Astrocyte of the spinal cord (primary cell): ENCODE results near the gene CDHR2.

ENCODE experiments used
- DNase-seq: peaks from one replicate; pipeline ENCODE4 v3.0.0; 2011; ENCODE audit warnings: low read depth, low spot score
- H3K4me3 ChIP-seq: 2 replicates; pipeline ENCODE4 v1.5.1; 2011; ENCODE audit warnings: low read depth, mild to moderate bottlenecking, low read length, moderate library complexity
- CTCF ChIP-seq: IDR thresholded peaks from 2 replicates; pipeline ENCODE4 v1.5.1; 2012; ENCODE audit warnings: low read depth, mild to moderate bottlenecking, low read length, inconsistent platforms
- in situ Hi-C: cut with HindIII; loops from 2 replicates; pipeline ENCODE4 v1.10.0; 2017; ENCODE audit warnings: low sequenced_read_pairs

Gene CDHR2

GRCh38 chr5:176575066-176575465, 25.9 kb downstream of the CDHR2 start:
- in situ Hi-C loops = no loop called here
- no peak for DNase-seq
- no peak overlapping the region for H3K4me3 ChIP-seq
- no peak for TF ChIP-seq CTCF

GRCh38 chr5:176575488-176576422, 26.6 kb downstream of the CDHR2 start:
- DNase-seq = no peak
- no peak overlapping the region for H3K4me3 ChIP-seq
- TF ChIP-seq CTCF = no peak
- in situ Hi-C loops = no loop called here

- no peak for TF ChIP-seq CTCF
- H3K4me3 ChIP-seq = no peak overlapping the region
- in situ Hi-C loops = no loop called here
- DNase-seq = no peak
Observed at GRCh38 chr5:176577312-176578176, 28.4 kb downstream of the CDHR2 start.

GRCh38 chr5:176578391-176578808, 29.3 kb downstream of the CDHR2 start:
- in situ Hi-C loops = no loop called here
- peak; percentile 26 for DNase-seq
- TF ChIP-seq CTCF = peak; percentile 57
- H3K4me3 ChIP-seq = no peak overlapping the region

GRCh38 chr5:176579323-176579722, 30.2 kb downstream of the CDHR2 start:
- in situ Hi-C loops = no loop called here
- no peak for TF ChIP-seq CTCF
- H3K4me3 ChIP-seq = no peak overlapping the region
- no peak for DNase-seq

GRCh38 chr5:176581361-176581760, 32.2 kb downstream of the CDHR2 start:
- in situ Hi-C loops = no loop called here
- no peak for TF ChIP-seq CTCF
- H3K4me3 ChIP-seq = no peak overlapping the region
- no peak for DNase-seq
